OCI-M1 (cell line): ENCODE measurements around the gene RNF111.
"Not testable (repeated sequence)": the region's sequence is repeated elsewhere in the genome, so short reads cannot be mapped to it uniquely, and the experiment has no call there.

Experiments
- DNase-seq: peaks from one replicate; lab custom pipeline; 2025; lab: John Stamatoyannopoulos, UW

RNF111 gene

GRCh38 chr15:59000251-59000650 is 12.8 kb downstream of the RNF111 start:
- DNase-seq = not testable (repeated sequence)

GRCh38 chr15:59001946-59002345 is 14.5 kb downstream of the RNF111 start:
- DNase-seq = no peak

- peak; percentile 77 for DNase-seq
Measured at GRCh38 chr15:59002418-59002859, 15.0 kb downstream of the RNF111 start.

GRCh38 chr15:59005579-59005978 is 18.1 kb downstream of the RNF111 start:
- no peak for DNase-seq

GRCh38 chr15:59008086-59008485 is 20.6 kb downstream of the RNF111 start:
- no peak for DNase-seq

- DNase-seq = peak; percentile 69
Measured at GRCh38 chr15:59011262-59011952, 23.9 kb downstream of the RNF111 start.

- no peak for DNase-seq
Measured at GRCh38 chr15:59013246-59013873, 25.9 kb downstream of the RNF111 start.

- no peak for DNase-seq
Measured at GRCh38 chr15:59014068-59014467, 26.6 kb downstream of the RNF111 start.

GRCh38 chr15:59017449-59017848 is 30.0 kb downstream of the RNF111 start:
- peak; percentile 64 for DNase-seq

- no peak for DNase-seq
Measured at GRCh38 chr15:59018833-59019232, 31.4 kb downstream of the RNF111 start.

- no peak for DNase-seq
Measured at GRCh38 chr15:59020322-59020721, 32.9 kb downstream of the RNF111 start.

- DNase-seq = no peak
Measured at GRCh38 chr15:59022188-59022587, 34.7 kb downstream of the RNF111 start.

- DNase-seq = no peak
Measured at GRCh38 chr15:59026207-59026606, 38.7 kb downstream of the RNF111 start.

- no peak for DNase-seq
Measured at GRCh38 chr15:59028387-59028955, 41.0 kb downstream of the RNF111 start.

- no peak for DNase-seq
Measured at GRCh38 chr15:59029554-59029953, 42.1 kb downstream of the RNF111 start.

- DNase-seq = no peak
Measured at GRCh38 chr15:59035201-59035600, 47.7 kb downstream of the RNF111 start.

GRCh38 chr15:59039225-59039624 is 51.8 kb downstream of the RNF111 start:
- no peak for DNase-seq

GRCh38 chr15:59042041-59042440 is 54.6 kb downstream of the RNF111 start:
- no peak for DNase-seq

- DNase-seq = no peak
Measured at GRCh38 chr15:59048897-59049296, 61.4 kb downstream of the RNF111 start.

- no peak for DNase-seq
Measured at GRCh38 chr15:59051873-59052861, 64.7 kb downstream of the RNF111 start.

GRCh38 chr15:59052915-59053407 is 65.5 kb downstream of the RNF111 start:
- no peak for DNase-seq

- DNase-seq = no peak
Measured at GRCh38 chr15:59053482-59053881, 66.0 kb downstream of the RNF111 start.
